Spleen (tissue), 7 donors: ENCODE measurements around the gene TRIM22.

Experiments used
- CTCF ChIP-seq, 11 experiments: fragments of 200-600 bp in 7 of 11; fragments of 450-650 bp in 4 of 11; sonication (generic) in 4 of 11; IDR thresholded peaks in 8 of 11; conservative IDR thresholded peaks in 3 of 11; 1 replicate in 7 of 11; 2 replicates in 4 of 11; pipeline versions ENCODE4 v1.4.0 to v1.8.0; 2016 to 2021; ENCODE audit warnings: antibody characterized with exemption in 11 of 11, inconsistent platforms in 4 of 11, mild to moderate bottlenecking in 1 of 11
- POLR2A ChIP-seq, 3 donors: fragments of 450-650 bp; IDR thresholded peaks; one replicate each; pipeline ENCODE4 v1.5.1; 2017; ENCODE audit warnings: antibody characterized with exemption in 3 of 3, mild to moderate bottlenecking in 1 of 3
- donor health status: DM: no; HTN: no; CAD: no; lungs with moderate emphysema.
- donor health status: DM: no; HTN: no; CAD: no.
- donor health status: DM: no; HTN: no; CAD: no.

- TF ChIP-seq CTCF (IDR thresholded peaks at IDR 0.05 in 8 of 11, conservative IDR thresholded peaks at IDR 0.05 in 3 of 11) (no peak), POLR2A (IDR thresholded peaks at IDR 0.05) (no peak)
Measured at GRCh38 chr11:5639953-5640352, 49.6 kb upstream of the TRIM22 start.
